ENCODE data around the gene TRIM44. TPM values are rescaled to one million over a fixed set of nuclear protein-coding genes. Genes with fewer than 3 reads are reported as not detected.

Gene TRIM44
- total RNA-seq, 5 donors from 2014 or later (not counting 1 experiment from before 2014, with no cell fraction given), result 39.8 to 58.4 (median 51.7) TPM

- Mint-ChIP-seq H3K4me1 (no peaks in the 10 kb centered on the region), H3K9me3 (no peaks in the 10 kb centered on the region), H3K27ac (no peak overlapping the region), H3K27me3 (peaks cover 50 to 59% of the 10 kb centered on the region in 2 donors), H3K36me3 (no peaks in the 10 kb centered on the region), H3K4me3 (no peak overlapping the region)
- peaks cover 0 to 7% of the 10 kb centered on the region in 2 experiments for H3K27me3 ChIP-seq (replicated peaks in 1 of 2; ENCODE audit: control insufficient read depth in 2 of 2, extremely low read depth in 1 of 2, insufficient read depth in 2 of 2, low read length in 1 of 2)
- POLR2A ChIA-PET, result no interaction called here
- H3K9me3 ChIP-seq, result no peaks in the 10 kb centered on the region
- H3K4me1 ChIP-seq (ENCODE audit: control insufficient read depth in 1 of 2, extremely low read depth in 1 of 2, insufficient read depth in 2 of 2, low read length in 2 of 2), result no peaks in the 10 kb centered on the region
- CTCF ChIA-PET, result interaction anchor here in 1 of 2 donors (1.3 kb wide), 1 partner anchor 14 kb away, joined by 3 read pairs; no protein-coding TSS in a partner anchor
- WGBS (ENCODE audit: insufficient coverage), result 83% methylated on average over 2 of the region's 6 CpGs
- H3K27ac ChIP-seq (ENCODE audit: low read length), result no peak overlapping the region
- DNase-seq (no peak), ATAC-seq (replicated peaks in 1 of 4) (no peak)
- H3K36me3 ChIP-seq (ENCODE audit: control insufficient read depth in 2 of 2, extremely low read depth in 1 of 2, insufficient read depth in 1 of 2, low read length in 1 of 2), result no peaks in the 10 kb centered on the region
- no peak overlapping the region for H3K4me3 ChIP-seq (ENCODE audit: control insufficient read depth in 1 of 2, extremely low read depth in 1 of 2, low read length in 1 of 2)
These were observed 32.7 kb upstream of the TRIM44 start for GRCh38 chr11:35629914-35630313.

- Mint-ChIP-seq H3K27me3 (peaks cover 46 to 58% of the 10 kb centered on the region in 2 donors), H3K4me1 (no peaks in the 10 kb centered on the region)
- no CpG with 5 or more reads among the region's 3 CpGs for WGBS (ENCODE audit: insufficient coverage)
These were observed 30.7 kb upstream of the TRIM44 start for GRCh38 chr11:35631891-35632290.

GRCh38 chr11:35632301-35632700 lies 30.3 kb upstream of the TRIM44 start:
- DNase-seq (no peak), ATAC-seq (replicated peaks in 1 of 4) (no peak)
- Mint-ChIP-seq H3K9me3 (no peaks in the 10 kb centered on the region), H3K27me3 (peaks cover 46 to 55% of the 10 kb centered on the region in 2 donors), H3K36me3 (no peaks in the 10 kb centered on the region), H3K4me3 (no peak overlapping the region), H3K27ac (no peak overlapping the region), H3K4me1 (no peaks in the 10 kb centered on the region)
- H3K36me3 ChIP-seq (ENCODE audit: control insufficient read depth in 2 of 2, extremely low read depth in 1 of 2, insufficient read depth in 1 of 2, low read length in 1 of 2), result no peaks in the 10 kb centered on the region
- WGBS (ENCODE audit: insufficient coverage), result no CpG with 5 or more reads among the region's 1 CpG
- POLR2A ChIA-PET, result no interaction called here
- H3K4me1 ChIP-seq (ENCODE audit: control insufficient read depth in 1 of 2, extremely low read depth in 1 of 2, insufficient read depth in 2 of 2, low read length in 2 of 2), result no peaks in the 10 kb centered on the region
- no peak overlapping the region for H3K27ac ChIP-seq (ENCODE audit: low read length)
- no peaks in the 10 kb centered on the region for H3K9me3 ChIP-seq
- no peak overlapping the region for H3K4me3 ChIP-seq (ENCODE audit: control insufficient read depth in 1 of 2, extremely low read depth in 1 of 2, low read length in 1 of 2)
- peaks cover 0 to 7% of the 10 kb centered on the region in 2 experiments for H3K27me3 ChIP-seq (replicated peaks in 1 of 2; ENCODE audit: control insufficient read depth in 2 of 2, extremely low read depth in 1 of 2, insufficient read depth in 2 of 2, low read length in 1 of 2)
- CTCF ChIA-PET, result no interaction called here

More at GRCh38 chr11:35631891-35632290, 30.7 kb upstream of the TRIM44 start:
- Histone ChIP-seq H3K9me3 (no peaks in the 10 kb centered on the region), H3K4me1 (ENCODE audit: control insufficient read depth in 1 of 2, extremely low read depth in 1 of 2, insufficient read depth in 2 of 2, low read length in 2 of 2) (no peaks in the 10 kb centered on the region), H3K4me3 (ENCODE audit: control insufficient read depth in 1 of 2, extremely low read depth in 1 of 2, low read length in 1 of 2) (no peak overlapping the region), H3K36me3 (ENCODE audit: control insufficient read depth in 2 of 2, extremely low read depth in 1 of 2, insufficient read depth in 1 of 2, low read length in 1 of 2) (no peaks in the 10 kb centered on the region), H3K27ac (ENCODE audit: low read length) (no peak overlapping the region), H3K27me3 (replicated peaks in 1 of 2; ENCODE audit: control insufficient read depth in 2 of 2, extremely low read depth in 1 of 2, insufficient read depth in 2 of 2, low read length in 1 of 2) (peaks cover 0 to 7% of the 10 kb centered on the region in 2 experiments)
- H3K27ac Mint-ChIP-seq, result no peak overlapping the region
- H3K9me3 Mint-ChIP-seq, result no peaks in the 10 kb centered on the region
- no peaks in the 10 kb centered on the region for H3K36me3 Mint-ChIP-seq
- no peak overlapping the region for H3K4me3 Mint-ChIP-seq
- DNase-seq, result no peak
- no peak for ATAC-seq (replicated peaks in 1 of 4)
- ChIA-PET CTCF (no interaction called here), POLR2A (no interaction called here)

GRCh38 chr11:35633827-35634423 lies 28.6 kb upstream of the TRIM44 start:
- H3K27ac Mint-ChIP-seq, result no peak overlapping the region
- H3K36me3 Mint-ChIP-seq, result no peaks in the 10 kb centered on the region
- DNase-seq, result no peak
- no peaks in the 10 kb centered on the region for H3K9me3 ChIP-seq
- peaks cover 35 to 49% of the 10 kb centered on the region in 2 donors for H3K27me3 Mint-ChIP-seq
- no peak overlapping the region for H3K27ac ChIP-seq (ENCODE audit: low read length)
- no peak for ATAC-seq (replicated peaks in 1 of 4)
- H3K27me3 ChIP-seq (replicated peaks in 1 of 2; ENCODE audit: control insufficient read depth in 2 of 2, extremely low read depth in 1 of 2, insufficient read depth in 2 of 2, low read length in 1 of 2), result peaks cover 0 to 7% of the 10 kb centered on the region in 2 experiments
- H3K36me3 ChIP-seq (ENCODE audit: control insufficient read depth in 2 of 2, extremely low read depth in 1 of 2, insufficient read depth in 1 of 2, low read length in 1 of 2), result no peaks in the 10 kb centered on the region
- H3K4me1 Mint-ChIP-seq, result no peaks in the 10 kb centered on the region
- ChIA-PET CTCF (no interaction called here), POLR2A (no interaction called here)
- no peak overlapping the region for H3K4me3 Mint-ChIP-seq
- no peak overlapping the region for H3K4me3 ChIP-seq (ENCODE audit: control insufficient read depth in 1 of 2, extremely low read depth in 1 of 2, low read length in 1 of 2)
- H3K4me1 ChIP-seq (ENCODE audit: control insufficient read depth in 1 of 2, extremely low read depth in 1 of 2, insufficient read depth in 2 of 2, low read length in 2 of 2), result no peaks in the 10 kb centered on the region
- no CpG with 5 or more reads among the region's 4 CpGs for WGBS (ENCODE audit: insufficient coverage)
- no peaks in the 10 kb centered on the region for H3K9me3 Mint-ChIP-seq

DNA sequence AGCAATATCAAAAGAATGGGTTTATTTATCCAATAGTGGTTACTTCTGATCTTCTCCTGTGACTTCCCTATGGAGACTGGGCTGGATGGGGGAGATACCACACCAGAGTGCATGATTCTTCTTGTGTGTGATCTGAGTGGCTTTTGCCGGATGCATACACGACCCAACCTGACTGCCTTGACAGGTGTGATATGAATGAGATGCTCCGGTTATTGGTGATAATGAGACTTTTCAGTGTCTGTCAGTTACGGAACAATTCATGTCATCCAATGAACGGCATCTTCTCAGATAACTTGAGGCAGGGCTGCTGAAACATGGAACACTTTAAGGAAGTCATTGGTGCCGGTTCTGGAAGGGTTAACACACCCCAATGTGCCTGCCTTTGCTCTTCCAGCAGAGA lies 26.6 kb upstream of the TRIM44 start:
- ChIA-PET CTCF (no interaction called here), POLR2A (no interaction called here)
- H3K4me1 ChIP-seq (ENCODE audit: control insufficient read depth in 1 of 2, extremely low read depth in 1 of 2, insufficient read depth in 2 of 2, low read length in 2 of 2), result no peaks in the 10 kb centered on the region
- no peaks in the 10 kb centered on the region for H3K9me3 Mint-ChIP-seq
- WGBS (ENCODE audit: insufficient coverage), result 85% methylated on average over 5 of the region's 6 CpGs
- H3K27ac ChIP-seq (ENCODE audit: low read length), result no peak overlapping the region
- H3K4me1 Mint-ChIP-seq, result no peaks in the 10 kb centered on the region
- no peak for ATAC-seq (replicated peaks in 1 of 4)
- no peak for DNase-seq
- no peak overlapping the region for H3K4me3 Mint-ChIP-seq
- peaks cover 0 to 7% of the 10 kb centered on the region in 2 experiments for H3K27me3 ChIP-seq (replicated peaks in 1 of 2; ENCODE audit: control insufficient read depth in 2 of 2, extremely low read depth in 1 of 2, insufficient read depth in 2 of 2, low read length in 1 of 2)
- H3K9me3 ChIP-seq, result no peaks in the 10 kb centered on the region
- H3K4me3 ChIP-seq (ENCODE audit: control insufficient read depth in 1 of 2, extremely low read depth in 1 of 2, low read length in 1 of 2), result no peak overlapping the region
- H3K36me3 ChIP-seq (ENCODE audit: control insufficient read depth in 2 of 2, extremely low read depth in 1 of 2, insufficient read depth in 1 of 2, low read length in 1 of 2), result no peaks in the 10 kb centered on the region
- no peaks in the 10 kb centered on the region for H3K36me3 Mint-ChIP-seq
- H3K27me3 Mint-ChIP-seq, result peaks cover 17 to 38% of the 10 kb centered on the region in 2 donors
- no peak overlapping the region for H3K27ac Mint-ChIP-seq

DNA sequence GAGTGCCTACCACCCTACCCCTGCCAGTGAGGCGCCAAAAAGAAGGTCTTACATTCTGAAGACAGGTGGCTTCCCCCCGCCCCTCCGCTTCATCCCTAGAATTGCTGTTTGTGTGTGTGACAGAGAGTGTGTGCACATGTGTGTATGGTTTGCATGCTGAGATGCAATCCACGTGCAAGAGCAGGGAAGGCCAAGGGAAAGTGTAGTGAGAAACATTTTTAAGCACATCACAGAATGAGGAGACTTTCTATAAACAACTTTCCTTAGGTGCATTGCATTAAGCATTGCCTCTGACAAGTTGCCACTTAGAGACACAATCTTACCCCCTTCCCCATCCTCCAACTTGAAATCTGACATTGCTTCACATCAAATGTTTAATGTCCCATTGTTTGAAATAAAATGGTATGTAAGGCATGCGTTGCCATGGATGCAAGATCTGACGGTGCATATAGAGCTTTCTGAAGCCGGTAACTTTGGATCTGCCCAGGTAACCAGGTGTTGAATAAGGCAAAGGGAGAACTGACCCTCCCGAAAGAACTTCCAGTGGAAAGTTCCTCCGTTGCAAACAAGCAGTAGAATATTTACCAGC lies 22.9 kb upstream of the TRIM44 start:
- DNase-seq (no peak), ATAC-seq (replicated peaks in 1 of 4) (no peak)
- H3K27me3 Mint-ChIP-seq, result peaks cover 19 to 25% of the 10 kb centered on the region in 2 donors
- Histone ChIP-seq H3K4me1 (ENCODE audit: control insufficient read depth in 1 of 2, extremely low read depth in 1 of 2, insufficient read depth in 2 of 2, low read length in 2 of 2) (no peaks in the 10 kb centered on the region), H3K36me3 (ENCODE audit: control insufficient read depth in 2 of 2, extremely low read depth in 1 of 2, insufficient read depth in 1 of 2, low read length in 1 of 2) (no peaks in the 10 kb centered on the region), H3K4me3 (ENCODE audit: control insufficient read depth in 1 of 2, extremely low read depth in 1 of 2, low read length in 1 of 2) (no peak overlapping the region), H3K27me3 (replicated peaks in 1 of 2; ENCODE audit: control insufficient read depth in 2 of 2, extremely low read depth in 1 of 2, insufficient read depth in 2 of 2, low read length in 1 of 2) (no peaks in the 10 kb centered on the region), H3K27ac (ENCODE audit: low read length) (no peak overlapping the region), H3K9me3 (no peaks in the 10 kb centered on the region)
- H3K36me3 Mint-ChIP-seq, result no peaks in the 10 kb centered on the region
- CTCF ChIA-PET, result interaction anchor here (0.5 to 0.7 kb wide), 3 partner anchors 20 to 1407 kb away, joined by 3 to 6 read pairs (median 3); no protein-coding TSS in a partner anchor
- POLR2A ChIA-PET, result no interaction called here
- no peaks in the 10 kb centered on the region for H3K9me3 Mint-ChIP-seq
- H3K4me1 Mint-ChIP-seq, result no peaks in the 10 kb centered on the region
- WGBS (ENCODE audit: insufficient coverage), result 96% methylated on average over 5 of the region's 9 CpGs
- no peak overlapping the region for H3K27ac Mint-ChIP-seq
- no peak overlapping the region for H3K4me3 Mint-ChIP-seq

Data from T-cell (primary cell).